GM10266 (cell line): ENCODE measurements around the gene AMPD2.

Experiments used
- DNase-seq: peaks from one replicate; pipeline ENCODE4 v3.0.0; 2012; ENCODE audit errors: extremely low spot score
- CTCF ChIP-seq: IDR thresholded peaks from 2 replicates; pipeline ENCODE4 v1.5.1; 2012; ENCODE audit warnings: mild to moderate bottlenecking, low read depth; ENCODE audit not compliant: control insufficient read depth, insufficient read depth; ENCODE audit errors: missing control alignments

AMPD2 gene

GRCh38 chr1:109619576-109620400, at the start of gene AMPD2, which contains the start of gene GNAT2:
TSS of gene AMPD2 (plus strand) at chr1:109619837. CDS start at chr1:109621176, 1,339 bp downstream.
TSS of gene GNAT2 (minus strand) at chr1:109619616. CDS start at chr1:109612870, 6,746 bp downstream.
- no peak for TF ChIP-seq CTCF

GRCh38 chr1:109570414-109570813, 49.2 kb upstream of the AMPD2 start:
- no peak for TF ChIP-seq CTCF
- DNase-seq: no peak

More at GRCh38 chr1:109619576-109620400, at the start of gene AMPD2, which contains the start of gene GNAT2:
- peak; percentile 87 for DNase-seq

GRCh38 chr1:109573785-109574184, 45.9 kb upstream of the AMPD2 start:
- no peak for DNase-seq
- no peak for TF ChIP-seq CTCF

- no peak for TF ChIP-seq CTCF
- no peak for DNase-seq
Observed at GRCh38 chr1:109578947-109579443, 40.6 kb upstream of the AMPD2 start.

- TF ChIP-seq CTCF: no peak
- no peak for DNase-seq
Observed at GRCh38 chr1:109579491-109579890, 40.1 kb upstream of the AMPD2 start.

- DNase-seq: no peak
- no peak for TF ChIP-seq CTCF
Observed at GRCh38 chr1:109582021-109582420, 37.6 kb upstream of the AMPD2 start.

GRCh38 chr1:109584766-109585165, 34.9 kb upstream of the AMPD2 start:
- DNase-seq: no peak

More at GRCh38 chr1:109584766-109585165, 34.9 kb upstream of the AMPD2 start:
- no peak for TF ChIP-seq CTCF
